Activated naive CD8-positive, alpha-beta T cell treated with anti-CD3 and anti-CD28 coated beads, Interleukin-2, amount 10 ng/mL, durations not matched to agents 7 days and 5 days (primary cell): ENCODE results near the gene ALKBH1. TPM values are rescaled to one million over a fixed set of nuclear protein-coding genes. Genes with fewer than 3 reads are reported as not detected.
"Not testable (repeated sequence)": the region's sequence is repeated elsewhere in the genome, so short reads cannot be mapped to it uniquely, and the experiment has no call there.

Experiments
- ATAC-seq: fragments of 150-1000 bp; cut with Tn5 transposase; one replicate; pipeline ENCODE4 v1.10.0; 2021; ENCODE audit warnings: low read depth, moderate library complexity
- POLR2A ChIA-PET: fragments of 350-600 bp; sonication (Branson Sonifier 250); formaldehyde crosslinking; loops from one replicate; lab custom pipeline; 2021; ENCODE audit warnings: antibody characterized with exemption; lab: Charles Lee
- DNase-seq: peaks from one replicate; pipeline ENCODE4 v3.0.0; 2021
- H3K27ac Mint-ChIP-seq: one replicate; pipeline ENCODE4 v1.8.0; 2022; ENCODE audit warnings: mild to moderate bottlenecking, mixed read lengths
- H3K27me3 Mint-ChIP-seq: one replicate; pipeline ENCODE4 v1.8.0; 2022; ENCODE audit warnings: mild to moderate bottlenecking, moderate library complexity, mixed read lengths
- H3K36me3 Mint-ChIP-seq: one replicate; pipeline ENCODE4 v1.8.0; 2021; ENCODE audit warnings: mild to moderate bottlenecking, mixed read lengths
- H3K4me1 Mint-ChIP-seq: one replicate; pipeline ENCODE4 v1.8.0; 2021; ENCODE audit warnings: mixed read lengths
- H3K4me3 Mint-ChIP-seq: one replicate; pipeline ENCODE4 v1.8.0; 2022; ENCODE audit warnings: mild to moderate bottlenecking, moderate library complexity, mixed read lengths
- H3K9me3 Mint-ChIP-seq: one replicate; pipeline ENCODE4 v1.8.0; 2021; ENCODE audit warnings: mixed read lengths
- total RNA-seq, 2 experiments: library from RNA; stranded (reverse); gene quantifications; one replicate each; pipeline ENCODE4 v1.2.3, GENCODE V29; 2021

The ALKBH1 gene
- total RNA-seq, 2 experiments from 2014 or later, result 15.1 to 16.8 TPM

GRCh38 chr14:77635466-77635865 lies 72.4 kb downstream of the ALKBH1 start:
- H3K4me1 Mint-ChIP-seq, DNase-seq, POLR2A ChIA-PET, H3K27me3 Mint-ChIP-seq, H3K4me3 Mint-ChIP-seq, H3K27ac Mint-ChIP-seq, H3K36me3 Mint-ChIP-seq, ATAC-seq: not testable (repeated sequence)
- peaks cover 10% of the 10 kb centered on the region for H3K9me3 Mint-ChIP-seq

DNA sequence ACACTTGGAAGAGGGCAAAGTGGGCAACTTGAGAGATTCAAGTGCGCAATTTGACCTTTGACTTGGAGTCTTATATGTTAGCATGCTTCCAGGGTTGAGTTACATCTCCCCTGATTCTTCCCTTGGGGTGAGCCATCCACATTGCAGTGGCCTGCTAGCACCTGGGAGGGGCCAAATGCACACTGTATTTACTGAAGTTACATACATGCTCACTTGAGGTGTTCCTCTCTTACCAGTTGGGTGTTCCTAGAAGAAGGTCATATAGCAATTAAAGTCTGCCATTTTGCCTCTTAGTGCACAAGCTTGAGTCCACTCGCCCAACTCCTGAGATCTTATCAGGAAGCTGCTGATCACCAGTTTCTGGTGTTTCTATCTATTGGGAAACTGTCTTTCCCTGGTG lies 77.7 kb downstream of the ALKBH1 start:
- no peak overlapping the region for H3K27ac Mint-ChIP-seq
- H3K27me3 Mint-ChIP-seq, result peaks cover 13% of the 10 kb centered on the region
- no peak overlapping the region for H3K4me3 Mint-ChIP-seq
- H3K36me3 Mint-ChIP-seq, result no peaks in the 10 kb centered on the region
- POLR2A ChIA-PET, result no interaction called here
- ATAC-seq, result no peak
- H3K9me3 Mint-ChIP-seq, result peaks cover 7% of the 10 kb centered on the region
- no peak for DNase-seq
- peaks cover 3% of the 10 kb centered on the region for H3K4me1 Mint-ChIP-seq

- Mint-ChIP-seq H3K4me3 (no peak overlapping the region), H3K36me3 (no peaks in the 10 kb centered on the region), H3K9me3 (peaks cover 5% of the 10 kb centered on the region), H3K27me3 (peaks cover 4% of the 10 kb centered on the region), H3K4me1 (peaks cover 9% of the 10 kb centered on the region), H3K27ac (no peak overlapping the region)
- DNase-seq, result no peak
- POLR2A ChIA-PET, result no interaction called here
- ATAC-seq, result peak; percentile 47
These were observed 82.5 kb downstream of the ALKBH1 start for GRCh38 chr14:77625360-77625759.

DNA sequence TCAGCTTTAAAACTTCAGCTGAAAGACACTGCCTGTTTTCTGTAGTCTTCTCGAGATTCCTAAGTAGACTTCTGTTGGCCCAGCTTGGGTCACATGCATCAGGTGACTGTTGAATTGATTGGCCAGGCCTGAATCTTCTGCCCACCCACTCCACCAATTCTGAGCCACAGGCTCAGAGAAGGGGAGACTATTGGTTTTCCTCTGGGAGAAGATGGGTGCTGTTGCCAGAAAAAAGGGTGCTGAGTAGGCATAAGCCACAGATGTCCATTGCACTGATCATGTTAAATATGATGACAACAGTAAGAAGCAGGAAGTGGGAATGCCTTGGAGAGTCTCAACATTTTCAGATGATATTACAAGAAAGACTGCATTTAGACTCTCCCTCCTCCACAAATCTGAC lies 84.6 kb downstream of the ALKBH1 start:
- Mint-ChIP-seq H3K4me3 (no peak overlapping the region), H3K4me1 (peaks cover 12% of the 10 kb centered on the region), H3K36me3 (no peaks in the 10 kb centered on the region), H3K27ac (no peak overlapping the region), H3K9me3 (peaks cover 5% of the 10 kb centered on the region), H3K27me3 (peaks cover 4% of the 10 kb centered on the region)
- ATAC-seq, result no peak
- DNase-seq, result no peak
- POLR2A ChIA-PET, result no interaction called here

Other genes starting within 250 kb of the ALKBH1 start
- gene AHSA1, start 249.9 kb downstream of the ALKBH1 start, total RNA-seq, result 100 to 1,000 TPM; 154 to 163 TPM
- under 1 TPM in 1 of 2 experiments, not detected in 1; 0.64 TPM for gene ISM2, start 209.2 kb downstream of the ALKBH1 start, total RNA-seq
- gene SPTLC2, start 91.4 kb downstream of the ALKBH1 start, total RNA-seq, result 10 to 100 TPM; 57.1 to 60.6 TPM
- gene SLIRP, start 80 bp upstream of the ALKBH1 start, total RNA-seq, result 10 to 100 TPM; 57.5 to 64.8 TPM
- gene SNW1, start 53.1 kb upstream of the ALKBH1 start, total RNA-seq, result 100 to 1,000 TPM; 105 to 108 TPM
- gene ADCK1, start 92.1 kb upstream of the ALKBH1 start, total RNA-seq, result 1 to 10 TPM; 3.8 TPM